Left lung (tissue), 10 donors: ENCODE results near the gene OR2M4. TPM values are rescaled to one million over a fixed set of nuclear protein-coding genes. Genes with fewer than 3 reads are reported as not detected.
"Not testable (repeated sequence)": the region's sequence is repeated elsewhere in the genome, so short reads cannot be mapped to it uniquely, and the experiment has no call there.

ENCODE experiments used
- ATAC-seq: fragments of 200-7000 bp; cut with Tn5 transposase; one replicate; pipeline ENCODE4 v1.9.1; 2020; ENCODE audit warnings: moderate library complexity
- DNase-seq, 4 donors: peaks; one replicate each; pipeline ENCODE4 v3.0.0-alpha.2; 2013 to 2020
- H3K27ac ChIP-seq, 2 donors: fragments of 200-600 bp; sonication (generic) in 1 of 2; one replicate each; pipeline versions ENCODE4 v1.5.0 to v1.8.0; 2020 to 2021
- H3K27me3 ChIP-seq, 2 donors: fragments of 200-600 bp; sonication (generic) in 1 of 2; one replicate each; pipeline versions ENCODE4 v1.5.0 to v1.8.0; 2020 to 2021
- H3K36me3 ChIP-seq, 2 donors: fragments of 200-600 bp; sonication (generic) in 1 of 2; one replicate each; pipeline versions ENCODE4 v1.5.0 to v1.8.0; 2020 to 2021
- H3K4me1 ChIP-seq, 2 donors: fragments of 200-600 bp; one replicate each; pipeline ENCODE4 v1.8.0; 2021
- H3K4me3 ChIP-seq, 2 donors: fragments of 200-600 bp; sonication (generic) in 1 of 2; one replicate each; pipeline versions ENCODE4 v1.5.0 to v1.8.0; 2020 to 2021; ENCODE audit warnings: mild to moderate bottlenecking in 1 of 2
- H3K9me3 ChIP-seq, 2 donors: fragments of 200-600 bp; sonication (generic) in 1 of 2; one replicate each; pipeline versions ENCODE4 v1.5.0 to v1.8.0; 2020 to 2021
- CTCF ChIP-seq, 2 donors: fragments of 200-600 bp; sonication (generic) in 1 of 2; IDR thresholded peaks; one replicate each; pipeline versions ENCODE4 v1.5.0 to v1.8.0; 2021; ENCODE audit warnings: antibody characterized with exemption in 2 of 2
- intact Hi-C, 2 donors: fragments of 100-400 bp; cut with DNase I; formaldehyde crosslinking; loops; one replicate each; pipeline versions ENCODE4 v1.11.2 to v1.14.2; 2022
- polyA plus RNA-seq, 6 donors: library from polyadenylated mRNA; unstranded; fragments of 120-200 nt; gene quantifications; one replicate each; pipeline ENCODE4 v1.2.1, GENCODE V29; 2013; ENCODE audit not compliant: insufficient read length in 6 of 6
- total RNA-seq, 2 donors: library from RNA; stranded (reverse); fragmentation: NEBNext Ultra II Directional; extraction: Animal tissue kit (Norgen Biotek cat#: 25700); gene quantifications; one replicate each; pipeline ENCODE4 v1.2.1, GENCODE V29; 2021
- donor health status: DM: no; HTN: yes; CAD: no.
- donor health status: DM: no; HTN: no; CAD: no.

Gene OR2M4
- total and polyA plus RNA-seq, 8 donors: 0.04 to 0.12 (median 0.08) TPM; not detected in 2

- TF ChIP-seq CTCF (IDR thresholded peaks at IDR 0.05): peak; percentile 43 to 65
- Histone ChIP-seq H3K27me3 (no peaks in the 10 kb centered on the region), H3K4me3 (no peak overlapping the region), H3K36me3 (no peaks in the 10 kb centered on the region), H3K9me3 (no peaks in the 10 kb centered on the region), H3K27ac (no peak overlapping the region), H3K4me1 (no peaks in the 10 kb centered on the region)
- DNase-seq: peak in 1 of 4 donors; percentile 1
- intact Hi-C loops: no loop called here
- ATAC-seq: peak; percentile 79
Measured at GRCh38 chr1:248243204-248243603, 12.0 kb downstream of the OR2M4 start.

GRCh38 chr1:248259309-248259708 lies 28.1 kb downstream of the OR2M4 start:
- H3K4me1 ChIP-seq, H3K27ac ChIP-seq, H3K4me3 ChIP-seq, ATAC-seq, H3K36me3 ChIP-seq, H3K27me3 ChIP-seq, intact Hi-C loops, DNase-seq: not testable (repeated sequence)
- peaks cover 0 to 18% of the 10 kb centered on the region in 2 donors for H3K9me3 ChIP-seq

- TF ChIP-seq CTCF (IDR thresholded peaks at IDR 0.05): no peak
- ATAC-seq (no peak), DNase-seq (no peak)
- no peaks in the 10 kb centered on the region for H3K4me1 ChIP-seq
- no peaks in the 10 kb centered on the region for H3K9me3 ChIP-seq
- no peak overlapping the region for H3K27ac ChIP-seq
- intact Hi-C loops: no loop called here
- no peak overlapping the region for H3K4me3 ChIP-seq
- H3K36me3 ChIP-seq: no peaks in the 10 kb centered on the region
- H3K27me3 ChIP-seq: no peaks in the 10 kb centered on the region
Measured at GRCh38 chr1:248268178-248268577, 37.0 kb downstream of the OR2M4 start.

- ATAC-seq, H3K4me1 ChIP-seq, H3K27me3 ChIP-seq, intact Hi-C loops, H3K36me3 ChIP-seq, H3K9me3 ChIP-seq, H3K4me3 ChIP-seq, H3K27ac ChIP-seq: not testable (repeated sequence)
- DNase-seq: peak in 1 of 4 donors; percentile 18
Measured at GRCh38 chr1:248273225-248273624, 42.0 kb downstream of the OR2M4 start.

- Histone ChIP-seq H3K27ac (no peak within 1 kb of the TSS), H3K4me1 (no peaks in the 10 kb centered on the region), H3K27me3 (no peaks in the 10 kb centered on the region), H3K9me3 (peaks cover 0 to 4% of the 10 kb centered on the region in 2 donors), H3K36me3 (no peaks in the 10 kb centered on the region), H3K4me3 (no peak within 1 kb of the TSS)
- intact Hi-C loops: no loop called here
- ATAC-seq (no peak), DNase-seq (no peak)
- TF ChIP-seq CTCF (IDR thresholded peaks at IDR 0.05): no peak
Measured at GRCh38 chr1:248277876-248278275, 46.7 kb downstream of the OR2M4 start, which contains the start of gene OR2T33. OR2T33 (minus strand) TSS chr1:248277976; CDS start chr1:248273814, 4,162 bp downstream.

GRCh38 chr1:248288391-248288790 lies 57.2 kb downstream of the OR2M4 start:
- Histone ChIP-seq H3K4me1 (no peaks in the 10 kb centered on the region), H3K27me3 (no peaks in the 10 kb centered on the region), H3K4me3 (no peak overlapping the region), H3K27ac (no peak overlapping the region), H3K36me3 (no peaks in the 10 kb centered on the region), H3K9me3 (no peaks in the 10 kb centered on the region)
- intact Hi-C loops: no loop called here
- DNase-seq: no peak
- TF ChIP-seq CTCF (IDR thresholded peaks at IDR 0.05): no peak
- ATAC-seq: no peak

Other genes starting within 250 kb of the OR2M4 start
- gene OR2L5, start 217.8 kb upstream of the OR2M4 start, total RNA-seq: not detected
- gene OR2L5, start 217.8 kb upstream of the OR2M4 start, polyA plus RNA-seq: not detected
- under 1 TPM in 1 of 2 donors, not detected in 1; 0.06 TPM for gene OR2L2, start 201.3 kb upstream of the OR2M4 start, total RNA-seq
- gene OR2L2, start 201.3 kb upstream of the OR2M4 start, polyA plus RNA-seq: under 1 TPM in 5 of 6 donors, not detected in 1; 0.04 to 0.09 (median 0.07) TPM
- not detected for gene OR2L3, start 184.6 kb upstream of the OR2M4 start, total RNA-seq
- not detected for gene OR2L3, start 184.6 kb upstream of the OR2M4 start, polyA plus RNA-seq
- not detected for gene OR2L13, start 136.2 kb upstream of the OR2M4 start, total RNA-seq
- not detected for gene OR2L13, start 136.2 kb upstream of the OR2M4 start, polyA plus RNA-seq
- gene OR2M5, start 86.3 kb upstream of the OR2M4 start, total RNA-seq: not detected
- gene OR2M5, start 86.3 kb upstream of the OR2M4 start, polyA plus RNA-seq: not detected
- gene OR2M2, start 56.6 kb upstream of the OR2M4 start, total RNA-seq: not detected
- gene OR2M2, start 56.6 kb upstream of the OR2M4 start, polyA plus RNA-seq: not detected
- gene OR2M3, start 34.2 kb upstream of the OR2M4 start, total RNA-seq: not detected
- gene OR2M3, start 34.2 kb upstream of the OR2M4 start, polyA plus RNA-seq: under 1 TPM; 0.01 to 0.07 (median 0.04) TPM
- not detected for gene OR2T33, start 46.6 kb downstream of the OR2M4 start, total RNA-seq
- gene OR2T33, start 46.6 kb downstream of the OR2M4 start, polyA plus RNA-seq: not detected
- not detected for gene OR2T12, start 72.0 kb downstream of the OR2M4 start, total RNA-seq
- under 1 TPM in 4 of 6 donors, not detected in 2; 0.03 to 0.07 (median 0.05) TPM for gene OR2T12, start 72.0 kb downstream of the OR2M4 start, polyA plus RNA-seq
- not detected for gene OR2M7, start 93.2 kb downstream of the OR2M4 start, total RNA-seq
- not detected for gene OR2M7, start 93.2 kb downstream of the OR2M4 start, polyA plus RNA-seq
- not detected for gene OR14C36, start 117.4 kb downstream of the OR2M4 start, total RNA-seq
- not detected for gene OR14C36, start 117.4 kb downstream of the OR2M4 start, polyA plus RNA-seq
- not detected for gene OR2T4, start 130.2 kb downstream of the OR2M4 start, total RNA-seq
- not detected for gene OR2T4, start 130.2 kb downstream of the OR2M4 start, polyA plus RNA-seq
- not detected for gene OR2T6, start 144.3 kb downstream of the OR2M4 start, total RNA-seq
- gene OR2T6, start 144.3 kb downstream of the OR2M4 start, polyA plus RNA-seq: not detected
- not detected for gene OR2T1, start 171.6 kb downstream of the OR2M4 start, total RNA-seq
- not detected for gene OR2T1, start 171.6 kb downstream of the OR2M4 start, polyA plus RNA-seq
- gene OR2T2, start 214.2 kb downstream of the OR2M4 start, total RNA-seq: not detected
- gene OR2T2, start 214.2 kb downstream of the OR2M4 start, polyA plus RNA-seq: not detected
- not detected for gene OR2T3, start 241.9 kb downstream of the OR2M4 start, total RNA-seq
- not detected for gene OR2T3, start 241.9 kb downstream of the OR2M4 start, polyA plus RNA-seq